HCT116 (cell line): ENCODE data around the gene ARMH3. TPM values are rescaled to one million over a fixed set of nuclear protein-coding genes. Genes with fewer than 3 reads are reported as not detected.

Experiments
- ATAC-seq: fragments of 200-7000 bp; cut with Tn5 transposase; 2 replicates; pipeline ENCODE4 v1.9.1; 2020; ENCODE audit warnings: mild to moderate bottlenecking, moderate library complexity
- BruUV-seq: library from RNA; stranded (reverse); fragments of 400-500 nt; replicated peaks from 2 replicates; lab custom pipeline; 2021; lab: Mats Ljungman, UMichigan
- CTCF ChIA-PET: fragments of 300-600 bp; sonication (Branson Sonifier 250); formaldehyde crosslinking; loops from one replicate; lab custom pipeline; 2021; ENCODE audit warnings: antibody characterized with exemption; lab: Charles Lee
- POLR2A ChIA-PET: fragments of 300-600, 350-600 bp; sonication (Branson Sonifier 250); formaldehyde crosslinking; loops from one replicate; lab custom pipeline; 2021; ENCODE audit warnings: antibody characterized with exemption; lab: Charles Lee
- RAD21 ChIA-PET, 2 experiments: fragments of 300-600 bp; sonication (Branson Sonifier 250); formaldehyde crosslinking; loops; one replicate each; lab custom pipeline; 2023; ENCODE audit warnings: low total read pairs in 2 of 2; ENCODE audit not compliant: uncharacterized antibody in 2 of 2, unreplicated experiment in 2 of 2, low non-redundant PET in 1 of 2; lab: Charles Lee
- DNase-seq: peaks from one replicate; pipeline ENCODE4 v3.0.0-alpha.2; 2010; ENCODE audit warnings: low read depth, low spot score
- H2AFZ ChIP-seq: fragments of 200-600 bp; shearing (Covaris generic), sonication (generic); 2 replicates; pipeline ENCODE4 v1.6.1; 2017; ENCODE audit warnings: low read depth, mixed run types, mixed read lengths, antibody characterized with exemption, low read length; ENCODE audit not compliant: poor library complexity, severe bottlenecking
- H3K27ac ChIP-seq: 2 replicates; pipeline ENCODE4 v1.5.1; 2012; ENCODE audit warnings: low read depth, low read length
- H3K27me3 ChIP-seq: fragments of 200-600 bp; sonication (generic); 2 replicates; pipeline ENCODE4 v1.6.1; 2016; ENCODE audit warnings: mixed run types, low read length, mixed read lengths; ENCODE audit not compliant: insufficient read depth
- H3K36me3 ChIP-seq, 2 experiments: fragments of 200-500 bp in 1 of 2; fragments of 200-600 bp in 1 of 2; sonication (Bioruptor generic) in 1 of 2; sonication (generic) in 1 of 2; 2 replicates each; pipeline versions ENCODE4 v1.5.1 to v1.6.1; 2014 to 2016; ENCODE audit warnings: low read length in 2 of 2, inconsistent platforms in 1 of 2, mixed read lengths in 1 of 2, mixed run types in 1 of 2; ENCODE audit not compliant: insufficient read depth in 2 of 2, control insufficient read depth in 1 of 2
- H3K4me1 ChIP-seq, 2 experiments: fragments of 200-600 bp in 1 of 2; sonication (generic) in 1 of 2; 2 replicates each; pipeline versions ENCODE4 v1.5.1 to v1.6.1; 2012 to 2017; ENCODE audit warnings: low read length in 2 of 2, inconsistent platforms in 1 of 2, mild to moderate bottlenecking in 1 of 2, mixed read lengths in 1 of 2, mixed run types in 1 of 2, moderate library complexity in 1 of 2; ENCODE audit not compliant: insufficient read depth in 2 of 2, control insufficient read depth in 1 of 2
- H3K4me2 ChIP-seq: fragments of 200-600 bp; sonication (generic); 2 replicates; pipeline ENCODE4 v1.6.1; 2017; ENCODE audit warnings: mixed run types, low read length, mixed read lengths
- H3K4me3 ChIP-seq, 2 experiments: fragments of 200-600 bp in 1 of 2; sonication (generic) in 1 of 2; replicated peaks in 1 of 2; 2 replicates each; pipeline ENCODE4 v1.5.1; 2011 to 2016; ENCODE audit warnings: low read length in 2 of 2, control low read depth in 1 of 2, low read depth in 1 of 2, mild to moderate bottlenecking in 1 of 2, mixed read lengths in 1 of 2, mixed run types in 1 of 2
- H3K79me2 ChIP-seq: fragments of 200-600 bp; sonication (generic); 2 replicates; pipeline ENCODE4 v1.6.1; 2017; ENCODE audit warnings: mild to moderate bottlenecking, mixed run types, low read length, moderate library complexity, mixed read lengths; ENCODE audit not compliant: insufficient read depth
- H3K9ac ChIP-seq: fragments of 200-600 bp; sonication (generic); 2 replicates; pipeline ENCODE4 v1.6.1; 2016; ENCODE audit warnings: low read length, mixed read lengths
- H3K9me2 ChIP-seq: fragments of 200-600 bp; sonication (generic), shearing (Covaris generic); 2 replicates; pipeline ENCODE4 v1.6.1; 2017; ENCODE audit warnings: mixed run types, mild to moderate bottlenecking, moderate library complexity; ENCODE audit not compliant: insufficient read depth
- H3K9me3 ChIP-seq, 2 experiments: fragments of 200-500 bp in 1 of 2; fragments of 200-600 bp in 1 of 2; sonication (Bioruptor generic) in 1 of 2; sonication (generic) in 1 of 2; 2 replicates each; pipeline ENCODE4 v1.6.1; 2014 to 2017; ENCODE audit warnings: low read length in 2 of 2, mixed read lengths in 2 of 2, inconsistent platforms in 1 of 2, low read depth in 1 of 2, mild to moderate bottlenecking in 1 of 2, mixed run types in 1 of 2, moderate library complexity in 1 of 2; ENCODE audit not compliant: control insufficient read depth in 1 of 2, insufficient read depth in 1 of 2
- H4K20me1 ChIP-seq: fragments of 200-600 bp; sonication (generic), shearing (Covaris generic); 2 replicates; pipeline ENCODE4 v1.6.1; 2017; ENCODE audit warnings: mixed run types, mild to moderate bottlenecking, moderate library complexity; ENCODE audit not compliant: insufficient read depth
- FOSL1 ChIP-seq: IDR thresholded peaks from 2 replicates; pipeline ENCODE4 v1.6.1; 2012; ENCODE audit warnings: low read depth
- POLR2A ChIP-seq: IDR thresholded peaks from 2 replicates; pipeline ENCODE4 v1.7.0; 2011; ENCODE audit warnings: borderline replicate concordance; ENCODE audit not compliant: insufficient read depth, insufficient read length; ENCODE audit errors: extremely low read depth
- YY1 ChIP-seq: IDR thresholded peaks from 2 replicates; pipeline ENCODE4 v1.6.1; 2011; ENCODE audit warnings: low read length, low read depth, moderate library complexity, mild to moderate bottlenecking; ENCODE audit not compliant: insufficient replicate concordance; ENCODE audit errors: extremely low read depth
- ZFX ChIP-seq: fragments of 450-650 bp; IDR thresholded peaks from 2 replicates; pipeline ENCODE4 v1.6.1; 2017
- ZNF274 ChIP-seq: fragments of 200-500 bp; sonication (Bioruptor generic); IDR thresholded peaks from 2 replicates; pipeline ENCODE4 v1.6.1; 2014; ENCODE audit warnings: mild to moderate bottlenecking, low read depth, low read length, inconsistent platforms
- intact Hi-C: fragments of 100-400 bp; cut with micrococcal nuclease; formaldehyde crosslinking; loops from 2 replicates; pipeline ENCODE4 v1.10.0; 2022
- total RNA-seq: library from RNA; stranded (reverse); gene quantifications from one replicate; pipeline ENCODE4 v1.2.1, GENCODE V29; 2021; ENCODE audit not compliant: unreplicated experiment
- TF ChIP-seq, protein P1 (sequence below): IDR thresholded peaks from 2 replicates; pipeline ENCODE4 v1.6.1; 2012
- TF ChIP-seq, protein P2 (sequence below): IDR thresholded peaks from 2 replicates; pipeline ENCODE4 v1.6.1; 2011; ENCODE audit warnings: mild to moderate bottlenecking, low read length, moderate library complexity; ENCODE audit not compliant: insufficient replicate concordance; ENCODE audit errors: extremely low read depth

The ARMH3 gene
- total RNA-seq, 1 experiment from 2014 or later = 30.4 TPM

DNA sequence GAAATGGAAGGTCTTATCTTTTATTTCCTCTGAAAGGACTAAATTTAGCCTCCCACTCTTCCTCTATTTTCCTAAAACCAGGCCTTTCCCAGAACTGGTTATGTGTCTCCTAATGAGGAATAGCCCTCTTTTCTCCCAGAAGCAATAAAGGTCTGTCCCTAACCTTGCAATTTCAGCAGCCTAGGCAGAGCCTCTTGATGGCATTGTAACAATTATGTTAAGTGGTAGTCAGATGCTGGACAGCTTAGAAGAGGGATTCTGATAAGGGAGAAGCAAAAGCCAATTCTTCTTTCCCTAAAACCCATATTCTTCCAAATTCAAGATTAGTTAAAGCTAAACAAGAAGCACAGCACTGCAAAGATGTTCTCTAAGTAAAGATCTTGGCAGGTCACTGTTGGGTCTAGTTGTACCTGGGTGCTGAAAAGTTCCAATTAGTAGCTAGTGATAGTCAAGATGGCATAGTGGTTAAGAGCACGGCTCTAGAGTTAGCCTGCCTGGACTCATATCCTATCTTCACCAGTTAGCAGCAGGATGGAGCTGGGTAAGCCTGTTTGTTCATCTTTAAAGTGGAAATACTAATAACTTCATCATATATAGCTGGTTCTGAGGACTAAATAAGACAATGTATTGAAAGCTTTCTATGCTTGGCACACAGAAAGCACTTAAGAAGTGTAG lies 198.0 kb downstream of the ARMH3 start:
- no peak overlapping the region for H2AFZ ChIP-seq
- H3K9me3 ChIP-seq = peaks cover 5 to 7% of the 10 kb centered on the region in 2 experiments; a peak in 1 of 4 replicates
- BruUV-seq = no TSS peak
- H3K4me2 ChIP-seq = no peak overlapping the region
- no peaks in the 10 kb centered on the region for H4K20me1 ChIP-seq
- no peaks in the 10 kb centered on the region for H3K79me2 ChIP-seq
- intact Hi-C loops = no loop called here
- no peak for DNase-seq
- no peak for TF ChIP-seq ZFX
- no peak for TF ChIP-seq ZNF274
- TF ChIP-seq, protein P1, sequence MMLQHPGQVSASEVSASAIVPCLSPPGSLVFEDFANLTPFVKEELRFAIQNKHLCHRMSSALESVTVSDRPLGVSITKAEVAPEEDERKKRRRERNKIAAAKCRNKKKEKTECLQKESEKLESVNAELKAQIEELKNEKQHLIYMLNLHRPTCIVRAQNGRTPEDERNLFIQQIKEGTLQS = no peak
- no peak for TF ChIP-seq POLR2A
- TF ChIP-seq YY1 = no peak
- TF ChIP-seq, all 23 proteins: peak for 0
- H3K27me3 ChIP-seq = no peaks in the 10 kb centered on the region
- no peaks in the 10 kb centered on the region for H3K36me3 ChIP-seq
- no peaks in the 10 kb centered on the region for H3K9me2 ChIP-seq
- H3K27ac ChIP-seq = no peak overlapping the region
- POLR2A ChIA-PET = interaction anchor here (0.5 kb wide), 1 partner anchor 379 kb away, joined by 3 read pairs; no protein-coding TSS in a partner anchor
- H3K4me3 ChIP-seq = no peak overlapping the region
- peaks cover 0 to 13% of the 10 kb centered on the region in 2 experiments; a peak in 1 of 4 replicates for H3K4me1 ChIP-seq
- no peak for ATAC-seq
- no peak overlapping the region for H3K9ac ChIP-seq
- CTCF ChIA-PET = interaction anchor here (1.1 to 3.9 kb wide), 2 partner anchors 17 to 77 kb away, joined by 3 to 25 read pairs; no protein-coding TSS in a partner anchor
- RAD21 ChIA-PET = interaction anchor here in 1 of 2 experiments (0.6 kb wide), 1 partner anchor 680 kb away, joined by 3 read pairs; no protein-coding TSS in a partner anchor

DNA sequence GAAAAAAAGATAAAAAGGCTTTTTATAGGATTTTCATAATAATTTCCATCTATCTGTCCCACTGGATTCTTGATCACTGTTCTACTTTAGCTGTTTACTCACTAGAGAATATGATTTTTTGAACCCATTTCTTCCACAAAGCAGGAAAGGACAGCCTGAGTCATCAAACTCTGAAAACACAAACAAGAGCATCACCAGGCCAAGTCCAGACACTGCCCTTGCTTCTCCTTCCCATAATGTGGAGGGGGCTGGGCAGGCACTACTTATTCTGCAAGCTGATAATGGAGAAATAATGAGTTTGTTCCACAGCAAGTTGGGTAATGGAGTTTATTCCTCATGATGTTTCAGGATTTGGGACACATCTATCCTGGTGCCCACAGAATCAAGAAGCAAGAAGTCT lies 199.3 kb downstream of the ARMH3 start:
- H3K4me1 ChIP-seq = peaks cover 0 to 13% of the 10 kb centered on the region in 2 experiments; a peak in 1 of 4 replicates
- H3K9me2 ChIP-seq = no peaks in the 10 kb centered on the region
- no peak overlapping the region for H2AFZ ChIP-seq
- TF ChIP-seq YY1 (no peak), ZFX (no peak), FOSL1 (no peak)
- TF ChIP-seq, protein P2, sequence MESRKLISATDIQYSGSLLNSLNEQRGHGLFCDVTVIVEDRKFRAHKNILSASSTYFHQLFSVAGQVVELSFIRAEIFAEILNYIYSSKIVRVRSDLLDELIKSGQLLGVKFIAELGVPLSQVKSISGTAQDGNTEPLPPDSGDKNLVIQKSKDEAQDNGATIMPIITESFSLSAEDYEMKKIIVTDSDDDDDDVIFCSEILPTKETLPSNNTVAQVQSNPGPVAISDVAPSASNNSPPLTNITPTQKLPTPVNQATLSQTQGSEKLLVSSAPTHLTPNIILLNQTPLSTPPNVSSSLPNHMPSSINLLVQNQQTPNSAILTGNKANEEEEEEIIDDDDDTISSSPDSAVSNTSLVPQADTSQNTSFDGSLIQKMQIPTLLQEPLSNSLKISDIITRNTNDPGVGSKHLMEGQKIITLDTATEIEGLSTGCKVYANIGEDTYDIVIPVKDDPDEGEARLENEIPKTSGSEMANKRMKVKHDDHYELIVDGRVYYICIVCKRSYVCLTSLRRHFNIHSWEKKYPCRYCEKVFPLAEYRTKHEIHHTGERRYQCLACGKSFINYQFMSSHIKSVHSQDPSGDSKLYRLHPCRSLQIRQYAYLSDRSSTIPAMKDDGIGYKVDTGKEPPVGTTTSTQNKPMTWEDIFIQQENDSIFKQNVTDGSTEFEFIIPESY = no peak
- H3K27ac ChIP-seq = no peak overlapping the region
- no peak overlapping the region for H3K9ac ChIP-seq
- H3K4me3 ChIP-seq = no peak overlapping the region
- H3K79me2 ChIP-seq = no peaks in the 10 kb centered on the region
- intact Hi-C loops = no loop called here
- peaks cover 5 to 7% of the 10 kb centered on the region in 2 experiments; a peak in 1 of 4 replicates for H3K9me3 ChIP-seq
- H3K36me3 ChIP-seq = no peaks in the 10 kb centered on the region
- CTCF ChIA-PET = interaction anchor here (2.6 kb wide), 1 partner anchor 16 kb away, joined by 11 read pairs; no protein-coding TSS in a partner anchor
- DNase-seq (no peak), ATAC-seq (no peak)
- H3K4me2 ChIP-seq = no peak overlapping the region
- BruUV-seq = no TSS peak
- POLR2A ChIA-PET = no interaction called here
- RAD21 ChIA-PET = no interaction called here
- no peaks in the 10 kb centered on the region for H3K27me3 ChIP-seq
- no peaks in the 10 kb centered on the region for H4K20me1 ChIP-seq
